Stimulated activated CD4-positive, alpha-beta T cell treated with anti-CD3 and anti-CD28 coated beads, Interleukin-15, amount 100 ng/mL, for 1 hour (primary cell): ENCODE data around the gene KDR.

ENCODE experiments used
- DNase-seq, 2 donors: peaks; one replicate each; pipeline ENCODE4 v3.0.0-alpha.2; 2020; ENCODE audit warnings: low read depth in 1 of 2, low spot score in 1 of 2

KDR gene

GRCh38 chr4:55124322-55125076, 896 bp downstream of the KDR start:
- no peak for DNase-seq

- DNase-seq = no peak
Observed at GRCh38 chr4:55123791-55124190, 1.6 kb downstream of the KDR start.

- no peak for DNase-seq
Observed at GRCh38 chr4:55122235-55122634, 3.2 kb downstream of the KDR start.

- no peak for DNase-seq
Observed at GRCh38 chr4:55121246-55121645, 4.1 kb downstream of the KDR start.

GRCh38 chr4:55118397-55118796, 7.0 kb downstream of the KDR start:
- DNase-seq = no peak

GRCh38 chr4:55117511-55117910, 7.9 kb downstream of the KDR start:
- DNase-seq = no peak

GRCh38 chr4:55116450-55116849, 8.9 kb downstream of the KDR start:
- DNase-seq = no peak

- no peak for DNase-seq
Observed at GRCh38 chr4:55111601-55112000, 13.8 kb downstream of the KDR start.

GRCh38 chr4:55110131-55110530, 15.3 kb downstream of the KDR start:
- DNase-seq = no peak

GRCh38 chr4:55107054-55107453, 18.3 kb downstream of the KDR start:
- DNase-seq = no peak

GRCh38 chr4:55103224-55103623, 22.2 kb downstream of the KDR start:
- no peak for DNase-seq

GRCh38 chr4:55099816-55100215, 25.6 kb downstream of the KDR start:
- no peak for DNase-seq

GRCh38 chr4:55098456-55099204, 26.8 kb downstream of the KDR start:
- no peak for DNase-seq

GRCh38 chr4:55096619-55097018, 28.8 kb downstream of the KDR start:
- DNase-seq = no peak

- no peak for DNase-seq
Observed at GRCh38 chr4:55096045-55096444, 29.4 kb downstream of the KDR start.

GRCh38 chr4:55092504-55092903, 32.9 kb downstream of the KDR start:
- no peak for DNase-seq

GRCh38 chr4:55089916-55090315, 35.5 kb downstream of the KDR start:
- DNase-seq = no peak

GRCh38 chr4:55087913-55088260, 37.5 kb downstream of the KDR start:
- no peak for DNase-seq

- DNase-seq = no peak
Observed at GRCh38 chr4:55087009-55087912, 38.1 kb downstream of the KDR start.

GRCh38 chr4:55086578-55086977, 38.8 kb downstream of the KDR start:
- no peak for DNase-seq

- no peak for DNase-seq
Observed at GRCh38 chr4:55083735-55084134, 41.7 kb downstream of the KDR start.

- no peak for DNase-seq
Observed at GRCh38 chr4:55082756-55083155, 42.6 kb downstream of the KDR start.
